HEK293 (cell line): Measurements from ENCODE around the gene MRS2.

Experiments used
- CTCF ChIA-PET: fragments of 350-600 bp; formaldehyde crosslinking; extraction: SDS; loops from one replicate; lab custom pipeline; 2021; ENCODE audit warnings: antibody characterized with exemption; lab: Yijun Ruan, JAX
- POLR2A ChIA-PET: fragments of 300-600 bp; formaldehyde crosslinking; extraction: SDS; loops from one replicate; lab custom pipeline; 2020; ENCODE audit warnings: antibody characterized with exemption, inconsistent platforms; lab: Yijun Ruan, JAX
- H3K27ac ChIP-seq: fragments of 200-500 bp; sonication (Bioruptor generic); 2 replicates; pipeline ENCODE4 v1.5.1; 2014; ENCODE audit warnings: low read depth, low read length, control low read depth, inconsistent platforms; ENCODE audit errors: extremely low read depth
- H3K36me3 ChIP-seq, 2 experiments: fragments of 200-500 bp in 1 of 2; sonication (Bioruptor generic) in 1 of 2; 1 replicate in 1 of 2; 2 replicates in 1 of 2; pipeline ENCODE4 v1.5.1; 2014 to 2017; ENCODE audit warnings: inconsistent platforms in 2 of 2, low read length in 2 of 2; ENCODE audit not compliant: control insufficient read depth in 2 of 2, insufficient read depth in 1 of 2
- H3K4me1 ChIP-seq: fragments of 200-500 bp; sonication (Bioruptor generic); 2 replicates; pipeline ENCODE4 v1.5.1; 2014; ENCODE audit warnings: mild to moderate bottlenecking, low read length, inconsistent platforms; ENCODE audit not compliant: control insufficient read depth, insufficient read depth
- H3K4me3 ChIP-seq: 2 replicates; pipeline ENCODE4 v1.5.1; 2011; ENCODE audit warnings: low read depth, mild to moderate bottlenecking, control low read depth, low read length, moderate library complexity
- H3K9me3 ChIP-seq: fragments of 200-500 bp; sonication (Bioruptor generic); 2 replicates; pipeline ENCODE4 v1.5.1; 2014; ENCODE audit warnings: low read depth, low read length, inconsistent platforms; ENCODE audit not compliant: control insufficient read depth, insufficient read depth
- BCL6B ChIP-seq: fragments of 450-650 bp; formaldehyde crosslinking; IDR thresholded peaks from 2 replicates; pipeline ENCODE4 v1.5.1; 2017; ENCODE audit warnings: missing biosample characterization, missing genetic modification characterization
- CTCF ChIP-seq: fragments of 450-650 bp; formaldehyde crosslinking; IDR thresholded peaks from 2 replicates; pipeline ENCODE4 v1.5.1; 2016; ENCODE audit warnings: missing biosample characterization, missing genetic modification characterization
- GLIS2 ChIP-seq: fragments of 450-650 bp; formaldehyde crosslinking; IDR thresholded peaks from 2 replicates; pipeline ENCODE4 v1.5.1; 2016; ENCODE audit warnings: missing biosample characterization, missing genetic modification characterization
- KLF1 ChIP-seq: fragments of 450-650 bp; formaldehyde crosslinking; IDR thresholded peaks from 2 replicates; pipeline ENCODE4 v1.5.1; 2016; ENCODE audit warnings: missing biosample characterization, missing genetic modification characterization
- KLF9 ChIP-seq: fragments of 450-650 bp; formaldehyde crosslinking; IDR thresholded peaks from 2 replicates; pipeline ENCODE4 v1.5.1; 2016; ENCODE audit warnings: missing biosample characterization, missing genetic modification characterization, low read depth
- MEIS1 ChIP-seq: sonication (generic); formaldehyde crosslinking; IDR thresholded peaks from 2 replicates; pipeline ENCODE4 v1.8.1; 2022; ENCODE audit warnings: missing genetic modification reagents, mild to moderate bottlenecking, borderline replicate concordance
- WT1 ChIP-seq: fragments of 450-650 bp; formaldehyde crosslinking; IDR thresholded peaks from 2 replicates; pipeline ENCODE4 v1.5.1; 2016; ENCODE audit warnings: missing biosample characterization, missing genetic modification characterization
- YY2 ChIP-seq: fragments of 450-650 bp; formaldehyde crosslinking; IDR thresholded peaks from 2 replicates; pipeline ENCODE4 v1.5.1; 2016; ENCODE audit warnings: missing biosample characterization, missing genetic modification characterization
- ZBTB49 ChIP-seq: fragments of 450-650 bp; formaldehyde crosslinking; IDR thresholded peaks from 2 replicates; pipeline ENCODE4 v1.5.1; 2016; ENCODE audit warnings: missing biosample characterization, missing genetic modification characterization, low read depth
- ZBTB7A ChIP-seq: fragments of 450-650 bp; formaldehyde crosslinking; IDR thresholded peaks from 2 replicates; pipeline ENCODE4 v1.5.1; 2016; ENCODE audit warnings: low read depth, missing biosample characterization, missing genetic modification characterization
- ZNF18 ChIP-seq: fragments of 450-650 bp; formaldehyde crosslinking; IDR thresholded peaks from 2 replicates; pipeline ENCODE4 v1.5.1; 2016; ENCODE audit warnings: missing biosample characterization, missing genetic modification characterization
- ZNF19 ChIP-seq: fragments of 450-650 bp; formaldehyde crosslinking; IDR thresholded peaks from 2 replicates; pipeline ENCODE4; 2016; ENCODE audit warnings: missing biosample characterization, missing genetic modification characterization, low read depth
- ZNF2 ChIP-seq: fragments of 450-650 bp; formaldehyde crosslinking; IDR thresholded peaks from 2 replicates; pipeline ENCODE4 v1.5.1; 2016; ENCODE audit warnings: missing biosample characterization, missing genetic modification characterization
- ZNF23 ChIP-seq: fragments of 450-650 bp; formaldehyde crosslinking; IDR thresholded peaks from 2 replicates; pipeline ENCODE4 v1.5.1; 2016; ENCODE audit warnings: missing biosample characterization, missing genetic modification characterization, borderline replicate concordance
- ZNF248 ChIP-seq: fragments of 450-650 bp; formaldehyde crosslinking; IDR thresholded peaks from 2 replicates; pipeline ENCODE4 v1.5.1; 2017; ENCODE audit warnings: missing biosample characterization, missing genetic modification characterization
- ZNF266 ChIP-seq: fragments of 450-650 bp; formaldehyde crosslinking; IDR thresholded peaks from 2 replicates; pipeline ENCODE4 v1.5.1; 2016; ENCODE audit warnings: missing biosample characterization, missing genetic modification characterization, low read depth
- ZNF354C ChIP-seq: fragments of 450-650 bp; formaldehyde crosslinking; IDR thresholded peaks from 2 replicates; pipeline ENCODE4 v1.5.1; 2016; ENCODE audit warnings: missing biosample characterization, missing genetic modification characterization, low read depth, borderline replicate concordance
- ZNF394 ChIP-seq: fragments of 450-650 bp; formaldehyde crosslinking; IDR thresholded peaks from 2 replicates; pipeline ENCODE4 v1.5.1; 2016; ENCODE audit warnings: missing biosample characterization, missing genetic modification characterization, mild to moderate bottlenecking, moderate library complexity, borderline replicate concordance
- ZNF580 ChIP-seq: fragments of 450-650 bp; formaldehyde crosslinking; IDR thresholded peaks from 2 replicates; pipeline ENCODE4 v1.5.1; 2016; ENCODE audit warnings: missing biosample characterization, missing genetic modification characterization
- ZNF660 ChIP-seq: fragments of 450-650 bp; IDR thresholded peaks from 2 replicates; pipeline ENCODE4 v1.5.1; 2018; ENCODE audit warnings: missing biosample characterization, mild to moderate bottlenecking, missing genetic modification characterization
- ZNF692 ChIP-seq: fragments of 450-650 bp; formaldehyde crosslinking; IDR thresholded peaks from 2 replicates; pipeline ENCODE4 v1.5.1; 2016; ENCODE audit warnings: missing biosample characterization, missing genetic modification characterization
- ZNF76 ChIP-seq: fragments of 450-650 bp; formaldehyde crosslinking; IDR thresholded peaks from 2 replicates; pipeline ENCODE4; 2016; ENCODE audit warnings: low read depth, missing biosample characterization, missing genetic modification characterization, borderline replicate concordance
- ZSCAN30 ChIP-seq: fragments of 450-650 bp; IDR thresholded peaks from 2 replicates; pipeline ENCODE4 v1.5.1; 2018; ENCODE audit warnings: missing biosample characterization, mild to moderate bottlenecking, missing genetic modification characterization, moderate library complexity
- ZSCAN4 ChIP-seq: fragments of 450-650 bp; formaldehyde crosslinking; IDR thresholded peaks from 2 replicates; pipeline ENCODE4 v1.5.1; 2017; ENCODE audit warnings: missing biosample characterization, missing genetic modification characterization

The MRS2 gene

GRCh38 chr6:24419526-24419925 lies 16.8 kb downstream of the MRS2 start:
- POLR2A ChIA-PET: no interaction called here
- H3K27ac ChIP-seq: no peak overlapping the region
- H3K4me1 ChIP-seq: no peaks in the 10 kb centered on the region
- no peak overlapping the region for H3K4me3 ChIP-seq
- TF ChIP-seq ZNF394 (tag by site-specific recombination) (no peak), ZNF580 (tag by site-specific recombination) (no peak), BCL6B (tag by site-specific recombination) (no peak), ZNF23 (no peak), ZSCAN30 (tag by site-specific recombination) (no peak), ZNF266 (no peak), ZNF354C (tag by site-specific recombination) (no peak), KLF1 (tag by site-specific recombination) (no peak), GLIS2 (tag by site-specific recombination) (no peak), ZNF660 (tag by site-specific recombination) (no peak), ZNF248 (tag by site-specific recombination) (no peak)
- CTCF ChIA-PET: interaction anchor here (0.5 to 5.8 kb wide), 3 partner anchors 12 to 136 kb away, joined by 3 to 46 read pairs (median 3); no protein-coding TSS in a partner anchor
- no peaks in the 10 kb centered on the region for H3K9me3 ChIP-seq
- H3K36me3 ChIP-seq: peaks cover 77 to 95% of the 10 kb centered on the region in 2 experiments

GRCh38 chr6:24425091-24425490 lies 22.4 kb downstream of the MRS2 start:
- Histone ChIP-seq H3K9me3 (no peaks in the 10 kb centered on the region), H3K27ac (no peak overlapping the region), H3K4me3 (no peak overlapping the region), H3K36me3 (peaks cover 37 to 71% of the 10 kb centered on the region in 2 experiments), H3K4me1 (no peaks in the 10 kb centered on the region)
- CTCF ChIA-PET: interaction anchor here (1.0 to 2.1 kb wide), 4 partner anchors 13 to 142 kb away, joined by 3 to 11 read pairs (median 4); no protein-coding TSS in a partner anchor
- POLR2A ChIA-PET: interaction anchor here (0.7 kb wide), 1 partner anchor 22 kb away, joined by 3 read pairs; the partner anchor contains the start of gene MRS2
- TF ChIP-seq ZNF19 (no peak), KLF1 (tag by site-specific recombination) (no peak), YY2 (tag by site-specific recombination) (no peak), MEIS1 (no peak), ZNF2 (no peak), KLF9 (tag by site-specific recombination) (no peak), ZBTB7A (tag by site-specific recombination) (no peak), ZNF692 (no peak), ZNF18 (tag by site-specific recombination) (no peak), ZBTB49 (no peak), ZNF76 (tag by site-specific recombination) (no peak), CTCF (tag by site-specific recombination) (no peak), WT1 (tag by site-specific recombination) (no peak), ZSCAN4 (tag by site-specific recombination) (no peak), ZNF23 (no peak), GLIS2 (tag by site-specific recombination) (no peak)
